Mesenchymal stem cell (in vitro differentiated cells and primary cell): ENCODE results near the gene MKLN1.

Experiments
- DNase-seq: peaks from one replicate; pipeline ENCODE4 v3.0.0-alpha.2; 2013
- H2AFZ ChIP-seq: one replicate; pipeline ENCODE4 v1.6.1; 2013; ENCODE audit warnings: low read depth, mild to moderate bottlenecking, control low read depth, inconsistent platforms, low read length, moderate library complexity
- H2AK5ac ChIP-seq: 2 replicates; pipeline ENCODE4 v1.6.1; 2013; ENCODE audit warnings: low read length, moderate library complexity, mild to moderate bottlenecking, inconsistent platforms; ENCODE audit not compliant: severe bottlenecking
- H2BK120ac ChIP-seq: one replicate; pipeline ENCODE4 v1.6.1; 2013; ENCODE audit warnings: low read depth, mild to moderate bottlenecking, inconsistent platforms, low read length, moderate library complexity
- H2BK12ac ChIP-seq, 2 experiments: one replicate each; pipeline ENCODE4 v1.6.1; 2013; ENCODE audit warnings: inconsistent platforms in 2 of 2, low read length in 2 of 2, mild to moderate bottlenecking in 2 of 2, moderate library complexity in 2 of 2, control low read depth in 1 of 2
- H2BK15ac ChIP-seq: one replicate; pipeline ENCODE4 v1.6.1; 2013; ENCODE audit warnings: mild to moderate bottlenecking, low read depth, inconsistent platforms; ENCODE audit not compliant: poor library complexity, severe bottlenecking
- H2BK5ac ChIP-seq: 2 replicates; pipeline ENCODE4 v1.6.1; 2013; ENCODE audit warnings: low read depth, mild to moderate bottlenecking, low read length, control low read depth, inconsistent platforms; ENCODE audit not compliant: poor library complexity, severe bottlenecking
- H3K14ac ChIP-seq, 2 experiments: one replicate each; pipeline ENCODE4 v1.6.1; 2013; ENCODE audit warnings: inconsistent platforms in 2 of 2, low read length in 2 of 2, control low read depth in 1 of 2, mild to moderate bottlenecking in 1 of 2, moderate library complexity in 1 of 2
- H3K18ac ChIP-seq, 2 experiments: one replicate each; pipeline ENCODE4 v1.6.1; 2013; ENCODE audit warnings: inconsistent platforms in 2 of 2, low read length in 2 of 2, control low read depth in 1 of 2, low read depth in 1 of 2, mild to moderate bottlenecking in 1 of 2
- H3K23ac ChIP-seq, 2 experiments: one replicate each; pipeline ENCODE4 v1.6.1; 2013; ENCODE audit warnings: inconsistent platforms in 2 of 2, low read length in 2 of 2, mild to moderate bottlenecking in 2 of 2, moderate library complexity in 2 of 2, control low read depth in 1 of 2
- H3K27ac ChIP-seq: 2 replicates; pipeline ENCODE4 v1.5.1; 2013; ENCODE audit warnings: mild to moderate bottlenecking, moderate library complexity, low read length, control low read depth, inconsistent platforms; ENCODE audit not compliant: poor library complexity, severe bottlenecking
- H3K27me3 ChIP-seq, 2 experiments: 2 replicates each; pipeline versions ENCODE4 v1.6.1 to v1.7.0; 2013; ENCODE audit warnings: low read length in 2 of 2, mild to moderate bottlenecking in 2 of 2, moderate library complexity in 2 of 2, control low read depth in 1 of 2, inconsistent platforms in 1 of 2; ENCODE audit not compliant: control insufficient read depth in 1 of 2, insufficient read depth in 1 of 2
- H3K36me3 ChIP-seq, 2 experiments: 2 replicates each; pipeline versions ENCODE4 v1.6.1 to v1.7.0; 2013; ENCODE audit warnings: low read length in 2 of 2, control low read depth in 1 of 2, inconsistent platforms in 1 of 2, low read depth in 1 of 2, mild to moderate bottlenecking in 1 of 2; ENCODE audit not compliant: insufficient read depth in 2 of 2, control insufficient read depth in 1 of 2
- H3K4ac ChIP-seq, 2 experiments: one replicate each; pipeline ENCODE4 v1.6.1; 2013; ENCODE audit warnings: inconsistent platforms in 2 of 2, low read length in 2 of 2, mild to moderate bottlenecking in 2 of 2, moderate library complexity in 2 of 2, control low read depth in 1 of 2, low read depth in 1 of 2
- H3K4me1 ChIP-seq: 2 replicates; pipeline ENCODE4 v1.6.1; 2013; ENCODE audit warnings: low read depth, low read length, control low read depth; ENCODE audit not compliant: control insufficient read depth, insufficient read depth
- H3K4me2 ChIP-seq: 2 replicates; pipeline ENCODE4 v1.6.1; 2013; ENCODE audit warnings: low read length, mild to moderate bottlenecking, inconsistent platforms; ENCODE audit not compliant: poor library complexity, severe bottlenecking
- H3K4me3 ChIP-seq, 2 experiments: 2 replicates each; pipeline versions ENCODE4 v1.5.1 to v1.7.0; 2013; ENCODE audit warnings: low read length in 2 of 2, mild to moderate bottlenecking in 2 of 2, control low read depth in 1 of 2, low read depth in 1 of 2; ENCODE audit not compliant: insufficient read depth in 1 of 2
- H3K79me1 ChIP-seq: replicated peaks from 2 replicates; pipeline ENCODE4 v1.6.1; 2013; ENCODE audit warnings: mild to moderate bottlenecking, control low read depth, low read length, inconsistent platforms; ENCODE audit not compliant: poor library complexity, severe bottlenecking
- H3K9ac ChIP-seq: 2 replicates; pipeline ENCODE4 v1.7.0; 2013; ENCODE audit warnings: mild to moderate bottlenecking, low read length, moderate library complexity
- H3K9me3 ChIP-seq: 2 replicates; pipeline ENCODE4 v1.7.0; 2013; ENCODE audit warnings: mild to moderate bottlenecking, low read length; ENCODE audit not compliant: control insufficient read depth
- H4K8ac ChIP-seq: one replicate; pipeline ENCODE4 v1.6.1; 2013; ENCODE audit warnings: inconsistent platforms, mild to moderate bottlenecking, low read length, moderate library complexity
- H4K91ac ChIP-seq: one replicate; pipeline ENCODE4 v1.6.1; 2013; ENCODE audit warnings: mild to moderate bottlenecking, low read length, inconsistent platforms
- WGBS: methylation state at CpG from one replicate; pipeline ENCODE4 v1.1.7; 2013; ENCODE audit warnings: mixed read lengths; 5-methylcytosine and 5-hydroxymethylcytosine counted together

MKLN1 gene

GRCh38 chr7:131530137-131530536 lies 202.5 kb downstream of the MKLN1 start:
- Histone ChIP-seq H3K23ac (no peak overlapping the region), H3K27me3 (peaks cover 0 to 3% of the 10 kb centered on the region in 2 experiments), H2BK12ac (no peak overlapping the region), H3K36me3 (no peaks in the 10 kb centered on the region), H2BK15ac (no peak overlapping the region), H3K4ac (no peak overlapping the region), H2AFZ (no peak overlapping the region), H3K18ac (no peak overlapping the region), H3K4me2 (no peak overlapping the region), H2BK120ac (no peak overlapping the region), H3K9ac (no peak overlapping the region), H3K9me3 (no peaks in the 10 kb centered on the region), H3K14ac (no peak overlapping the region), H2BK5ac (no peak overlapping the region), H3K4me1 (no peaks in the 10 kb centered on the region), H4K91ac (no peak overlapping the region), H3K4me3 (no peak overlapping the region), H2AK5ac (no peak overlapping the region), H3K27ac (no peak overlapping the region), H3K79me1 (no peaks in the 10 kb centered on the region), H4K8ac (no peak overlapping the region)
- no peak for DNase-seq
- 91% methylated on average over 5 of the region's 6 CpGs for WGBS

DNA sequence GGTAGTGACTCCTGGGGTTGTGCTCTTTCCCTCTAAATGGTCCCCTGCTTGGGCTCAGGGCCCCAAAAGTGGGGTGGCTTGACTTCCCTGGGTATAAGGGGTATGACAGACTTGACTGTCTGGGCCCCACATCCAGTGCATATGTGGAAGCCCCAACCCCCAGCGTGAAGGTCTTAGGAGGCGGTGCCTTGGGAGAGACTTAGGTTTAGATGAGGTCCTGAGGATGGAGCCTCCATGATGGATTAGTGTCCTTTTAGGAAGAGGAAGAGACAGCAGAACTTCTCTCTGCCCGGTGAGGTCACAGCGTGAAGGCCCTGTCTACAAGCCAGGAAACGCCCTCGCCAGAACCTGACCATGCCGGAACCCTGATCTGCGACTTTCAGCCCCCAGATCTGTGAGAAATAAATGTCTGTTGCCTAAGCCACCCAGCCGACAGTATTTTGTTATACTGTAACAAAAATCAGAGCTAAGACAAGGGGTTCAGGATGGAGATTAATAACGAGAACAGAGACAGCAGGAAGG lies 205.0 kb downstream of the MKLN1 start:
- WGBS, result 89% methylated on average over 9 of the region's 10 CpGs
- H3K14ac ChIP-seq, result no peak overlapping the region
- H3K18ac ChIP-seq, result no peak overlapping the region
- H3K79me1 ChIP-seq, result no peaks in the 10 kb centered on the region
- H3K4me1 ChIP-seq, result peaks cover 2% of the 10 kb centered on the region
- H2BK5ac ChIP-seq, result no peak overlapping the region
- H3K27ac ChIP-seq, result no peak overlapping the region
- no peak overlapping the region for H4K8ac ChIP-seq
- no peak overlapping the region for H2BK120ac ChIP-seq
- no peak for DNase-seq
- no peaks in the 10 kb centered on the region for H3K9me3 ChIP-seq
- no peak overlapping the region for H2BK15ac ChIP-seq
- peaks cover 0 to 3% of the 10 kb centered on the region in 2 experiments for H3K27me3 ChIP-seq
- no peak overlapping the region for H3K23ac ChIP-seq
- H3K36me3 ChIP-seq, result no peaks in the 10 kb centered on the region
- H3K4ac ChIP-seq, result no peak overlapping the region
- H2AK5ac ChIP-seq, result no peak overlapping the region
- no peak overlapping the region for H2BK12ac ChIP-seq
- no peak overlapping the region for H3K9ac ChIP-seq
- no peak overlapping the region for H3K4me3 ChIP-seq
- no peak overlapping the region for H3K4me2 ChIP-seq
- no peak overlapping the region for H2AFZ ChIP-seq
- H4K91ac ChIP-seq, result no peak overlapping the region

DNA sequence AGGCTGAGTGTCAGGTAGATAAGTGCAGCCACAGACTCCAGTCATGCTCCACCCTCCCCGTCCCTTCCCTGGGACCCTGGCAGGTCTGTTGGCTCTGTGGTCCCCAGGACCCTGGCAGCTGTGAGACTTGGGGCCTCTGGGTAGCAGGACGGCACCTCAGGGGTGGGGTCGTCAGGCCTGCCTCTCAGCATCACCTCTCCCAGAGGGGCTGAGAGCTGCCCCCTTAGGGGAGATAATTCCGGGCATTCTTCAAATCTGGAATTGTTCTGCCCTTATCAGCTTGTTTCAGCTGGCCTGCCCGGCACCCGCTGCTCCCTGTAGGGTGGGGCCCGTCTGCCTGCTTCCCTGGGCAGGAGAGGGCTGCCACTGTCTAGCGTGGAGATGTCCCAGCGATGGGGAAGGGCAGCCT lies 205.5 kb downstream of the MKLN1 start:
- H3K4me3 ChIP-seq, result no peak overlapping the region
- H3K36me3 ChIP-seq, result no peaks in the 10 kb centered on the region
- H2BK5ac ChIP-seq, result no peak overlapping the region
- H2AK5ac ChIP-seq, result no peak overlapping the region
- H3K4me1 ChIP-seq, result peaks cover 7% of the 10 kb centered on the region
- H3K27ac ChIP-seq, result no peak overlapping the region
- no peak overlapping the region for H3K4ac ChIP-seq
- no peak overlapping the region for H3K18ac ChIP-seq
- H3K9ac ChIP-seq, result no peak overlapping the region
- no peaks in the 10 kb centered on the region for H3K79me1 ChIP-seq
- no peak overlapping the region for H2BK15ac ChIP-seq
- no peak overlapping the region for H2BK12ac ChIP-seq
- H2AFZ ChIP-seq, result no peak overlapping the region
- no peak overlapping the region for H3K4me2 ChIP-seq
- H3K14ac ChIP-seq, result no peak overlapping the region
- H4K91ac ChIP-seq, result no peak overlapping the region
- no peak overlapping the region for H3K23ac ChIP-seq
- H4K8ac ChIP-seq, result no peak overlapping the region
- no peaks in the 10 kb centered on the region for H3K9me3 ChIP-seq
- WGBS, result 88% methylated on average over 9 of the region's 9 CpGs
- H2BK120ac ChIP-seq, result no peak overlapping the region
- H3K27me3 ChIP-seq, result peaks cover 0 to 3% of the 10 kb centered on the region in 2 experiments
- DNase-seq, result no peak

- Histone ChIP-seq H2BK12ac (no peak overlapping the region), H2BK15ac (no peak overlapping the region), H3K9me3 (no peaks in the 10 kb centered on the region), H2BK5ac (no peak overlapping the region), H3K14ac (no peak overlapping the region), H3K4me3 (no peak overlapping the region), H4K91ac (no peak overlapping the region), H3K9ac (no peak overlapping the region), H3K27ac (no peak overlapping the region), H3K4me1 (peaks cover 14% of the 10 kb centered on the region), H3K79me1 (no peaks in the 10 kb centered on the region), H3K4ac (no peak overlapping the region), H3K4me2 (no peak overlapping the region), H3K23ac (no peak overlapping the region), H3K36me3 (no peaks in the 10 kb centered on the region), H3K18ac (no peak overlapping the region), H4K8ac (no peak overlapping the region), H2BK120ac (no peak overlapping the region), H2AFZ (no peak overlapping the region), H2AK5ac (no peak overlapping the region), H3K27me3 (peaks cover 0 to 3% of the 10 kb centered on the region in 2 experiments)
- 88% methylated on average over 8 of the region's 15 CpGs for WGBS
- no peak for DNase-seq
Measured at GRCh38 chr7:131533566-131534561, 206.2 kb downstream of the MKLN1 start.
